Astrocyte (in vitro differentiated cells and primary cell): Measurements from ENCODE around the gene VPS8. TPM values are rescaled to one million over a fixed set of nuclear protein-coding genes. Genes with fewer than 3 reads are reported as not detected.

Experiments used
- DNase-seq: peaks from one replicate; pipeline ENCODE4 v3.0.0-alpha.2; 2010; ENCODE audit warnings: low read depth
- FAIRE-seq: peaks from 2 replicates; lab custom pipeline; 2011; peaks lifted over from hg19 to GRCh38; lab: Jason Lieb, UNC
- H2AFZ ChIP-seq: 2 replicates; pipeline ENCODE4 v1.6.0; 2012; ENCODE audit warnings: low read depth, low read length, inconsistent platforms
- H3K27ac ChIP-seq: 2 replicates; pipeline ENCODE4 v1.5.1; 2011; ENCODE audit warnings: low read depth, low read length, inconsistent platforms
- H3K27me3 ChIP-seq: 2 replicates; pipeline ENCODE4 v1.6.0; 2011; ENCODE audit warnings: low read length, inconsistent platforms; ENCODE audit not compliant: insufficient read depth
- H3K36me3 ChIP-seq: 2 replicates; pipeline ENCODE4 v1.5.1; 2011; ENCODE audit warnings: low read length, inconsistent platforms; ENCODE audit not compliant: insufficient read depth
- H3K4me1 ChIP-seq: 2 replicates; pipeline ENCODE4 v1.5.1; 2011; ENCODE audit warnings: low read length, inconsistent platforms; ENCODE audit not compliant: insufficient read depth
- H3K4me2 ChIP-seq: 2 replicates; pipeline ENCODE4 v1.6.0; 2012; ENCODE audit warnings: low read length, inconsistent platforms
- H3K4me3 ChIP-seq: 2 replicates; pipeline ENCODE4 v1.5.1; 2011; ENCODE audit warnings: low read depth, mild to moderate bottlenecking, low read length, inconsistent platforms; ENCODE audit not compliant: insufficient read depth
- H3K79me2 ChIP-seq: 2 replicates; pipeline ENCODE4 v1.6.0; 2012; ENCODE audit warnings: mild to moderate bottlenecking, low read length, inconsistent platforms; ENCODE audit not compliant: insufficient read depth
- H3K9ac ChIP-seq: 2 replicates; pipeline ENCODE4 v1.6.0; 2012; ENCODE audit warnings: mild to moderate bottlenecking, low read length, inconsistent platforms
- H3K9me3 ChIP-seq: 2 replicates; pipeline ENCODE4 v1.5.1; 2012; ENCODE audit warnings: low read depth, mild to moderate bottlenecking, low read length, inconsistent platforms; ENCODE audit not compliant: insufficient read depth
- H4K20me1 ChIP-seq: 2 replicates; pipeline ENCODE4 v1.6.0; 2012; ENCODE audit warnings: low read length, inconsistent platforms; ENCODE audit not compliant: insufficient read depth
- H3K27ac Mint-ChIP-seq: one replicate; pipeline ENCODE4 v1.8.0; 2021; ENCODE audit warnings: mild to moderate bottlenecking, mixed read lengths; ENCODE audit not compliant: unreplicated experiment
- H3K27me3 Mint-ChIP-seq: one replicate; pipeline ENCODE4 v1.8.0; 2021; ENCODE audit warnings: low read depth, mixed read lengths; ENCODE audit not compliant: unreplicated experiment
- H3K36me3 Mint-ChIP-seq: one replicate; pipeline ENCODE4 v1.8.0; 2021; ENCODE audit warnings: low read depth, mixed read lengths; ENCODE audit not compliant: unreplicated experiment
- H3K4me1 Mint-ChIP-seq: one replicate; pipeline ENCODE4 v1.8.0; 2021; ENCODE audit warnings: low read depth, mixed read lengths; ENCODE audit not compliant: unreplicated experiment
- H3K4me3 Mint-ChIP-seq: one replicate; pipeline ENCODE4 v1.8.0; 2021; ENCODE audit warnings: mild to moderate bottlenecking, moderate library complexity, mixed read lengths; ENCODE audit not compliant: unreplicated experiment
- H3K9me3 Mint-ChIP-seq: one replicate; pipeline ENCODE4 v1.8.0; 2021; ENCODE audit warnings: mild to moderate bottlenecking, mixed read lengths; ENCODE audit not compliant: unreplicated experiment
- EZH2 ChIP-seq: IDR thresholded peaks from 2 replicates; pipeline ENCODE4 v1.6.1; 2012; ENCODE audit warnings: mild to moderate bottlenecking, low read length, inconsistent platforms; ENCODE audit not compliant: insufficient read depth
- total RNA-seq: library from RNA; stranded (reverse); gene quantifications from 2 replicates; pipeline ENCODE4 v1.2.1, GENCODE V29; 2021
- TF ChIP-seq, protein P1 (sequence below): IDR thresholded peaks from 2 replicates; pipeline ENCODE4 v1.5.1; 2011; ENCODE audit warnings: low read depth, mild to moderate bottlenecking, inconsistent platforms, low read length, moderate library complexity; ENCODE audit not compliant: insufficient read depth

Gene VPS8
- total RNA-seq, 1 donor from 2014 or later: 40.7 TPM

- H3K9me3 ChIP-seq: no peaks in the 10 kb centered on the region
- H3K9ac ChIP-seq: no peak overlapping the region
- H3K27me3 ChIP-seq: no peaks in the 10 kb centered on the region
- no peak overlapping the region for H3K27ac ChIP-seq
- H3K79me2 ChIP-seq: no peaks in the 10 kb centered on the region
- H3K4me1 ChIP-seq: no peaks in the 10 kb centered on the region
- no peak overlapping the region for H2AFZ ChIP-seq
- FAIRE-seq (no peak), DNase-seq (no peak)
- no peak overlapping the region for H3K27ac Mint-ChIP-seq
- H3K4me3 ChIP-seq: no peak overlapping the region
- peaks cover 2% of the 10 kb centered on the region for H3K36me3 Mint-ChIP-seq
- no peaks in the 10 kb centered on the region for H3K9me3 Mint-ChIP-seq
- H3K4me1 Mint-ChIP-seq: no peaks in the 10 kb centered on the region
- H3K4me3 Mint-ChIP-seq: no peak overlapping the region
- TF ChIP-seq EZH2: no peak
- TF ChIP-seq, protein P1, sequence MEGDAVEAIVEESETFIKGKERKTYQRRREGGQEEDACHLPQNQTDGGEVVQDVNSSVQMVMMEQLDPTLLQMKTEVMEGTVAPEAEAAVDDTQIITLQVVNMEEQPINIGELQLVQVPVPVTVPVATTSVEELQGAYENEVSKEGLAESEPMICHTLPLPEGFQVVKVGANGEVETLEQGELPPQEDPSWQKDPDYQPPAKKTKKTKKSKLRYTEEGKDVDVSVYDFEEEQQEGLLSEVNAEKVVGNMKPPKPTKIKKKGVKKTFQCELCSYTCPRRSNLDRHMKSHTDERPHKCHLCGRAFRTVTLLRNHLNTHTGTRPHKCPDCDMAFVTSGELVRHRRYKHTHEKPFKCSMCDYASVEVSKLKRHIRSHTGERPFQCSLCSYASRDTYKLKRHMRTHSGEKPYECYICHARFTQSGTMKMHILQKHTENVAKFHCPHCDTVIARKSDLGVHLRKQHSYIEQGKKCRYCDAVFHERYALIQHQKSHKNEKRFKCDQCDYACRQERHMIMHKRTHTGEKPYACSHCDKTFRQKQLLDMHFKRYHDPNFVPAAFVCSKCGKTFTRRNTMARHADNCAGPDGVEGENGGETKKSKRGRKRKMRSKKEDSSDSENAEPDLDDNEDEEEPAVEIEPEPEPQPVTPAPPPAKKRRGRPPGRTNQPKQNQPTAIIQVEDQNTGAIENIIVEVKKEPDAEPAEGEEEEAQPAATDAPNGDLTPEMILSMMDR: no peak
- H3K4me2 ChIP-seq: no peak overlapping the region
- H4K20me1 ChIP-seq: no peaks in the 10 kb centered on the region
- no peaks in the 10 kb centered on the region for H3K27me3 Mint-ChIP-seq
- no peaks in the 10 kb centered on the region for H3K36me3 ChIP-seq
Observed at GRCh38 chr3:184864000-184864399, 52.0 kb downstream of the VPS8 start.

- Mint-ChIP-seq H3K4me1 (peaks cover 2% of the 10 kb centered on the region), H3K27me3 (no peaks in the 10 kb centered on the region), H3K27ac (no peak overlapping the region), H3K36me3 (peaks cover 3% of the 10 kb centered on the region), H3K9me3 (no peaks in the 10 kb centered on the region), H3K4me3 (no peak overlapping the region)
- H3K27ac ChIP-seq: no peak overlapping the region
- no peak for FAIRE-seq
- H3K79me2 ChIP-seq: no peaks in the 10 kb centered on the region
- no peak overlapping the region for H2AFZ ChIP-seq
- peaks cover 7% of the 10 kb centered on the region for H3K36me3 ChIP-seq
- no peak overlapping the region for H3K4me2 ChIP-seq
- H3K4me3 ChIP-seq: no peak overlapping the region
- H4K20me1 ChIP-seq: no peaks in the 10 kb centered on the region
- H3K9me3 ChIP-seq: no peaks in the 10 kb centered on the region
- DNase-seq: no peak
- no peaks in the 10 kb centered on the region for H3K27me3 ChIP-seq
- TF ChIP-seq EZH2: no peak
- no peak overlapping the region for H3K9ac ChIP-seq
- H3K4me1 ChIP-seq: no peaks in the 10 kb centered on the region
Observed at GRCh38 chr3:184868477-184868876, 56.5 kb downstream of the VPS8 start.

DNA sequence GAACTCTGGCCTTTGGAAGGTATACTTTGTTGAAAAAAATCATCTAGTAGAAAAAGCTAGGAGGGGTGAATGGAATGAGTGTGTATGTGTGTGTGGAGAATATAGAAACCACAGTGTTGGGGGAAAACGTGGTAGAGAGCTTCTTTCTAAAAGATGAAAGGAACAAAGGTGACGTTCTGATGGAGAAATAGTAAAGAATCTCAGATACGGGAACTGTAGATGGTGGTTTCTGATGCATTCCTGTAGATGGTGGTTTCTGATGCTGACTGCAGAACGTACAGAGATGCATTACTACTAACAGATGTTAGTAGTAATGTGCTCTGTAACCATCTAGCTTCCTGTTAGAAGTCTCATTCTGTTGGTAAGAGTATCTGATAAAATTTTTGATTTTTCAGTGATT lies 60.2 kb downstream of the VPS8 start:
- no peak for DNase-seq
- H2AFZ ChIP-seq: no peak overlapping the region
- Mint-ChIP-seq H3K4me1 (peaks cover 2% of the 10 kb centered on the region), H3K27ac (no peak overlapping the region), H3K27me3 (no peaks in the 10 kb centered on the region), H3K4me3 (no peak overlapping the region), H3K36me3 (peaks cover 3% of the 10 kb centered on the region), H3K9me3 (no peaks in the 10 kb centered on the region)
- FAIRE-seq: no peak
- TF ChIP-seq EZH2: no peak
- no peaks in the 10 kb centered on the region for H3K79me2 ChIP-seq
- peaks cover 11% of the 10 kb centered on the region for H3K36me3 ChIP-seq
- no peaks in the 10 kb centered on the region for H4K20me1 ChIP-seq
- H3K4me2 ChIP-seq: no peak overlapping the region
- H3K27me3 ChIP-seq: no peaks in the 10 kb centered on the region
- no peak overlapping the region for H3K4me3 ChIP-seq
- H3K27ac ChIP-seq: no peak overlapping the region
- H3K9me3 ChIP-seq: no peaks in the 10 kb centered on the region
- H3K4me1 ChIP-seq: no peaks in the 10 kb centered on the region
- no peak overlapping the region for H3K9ac ChIP-seq
